ENCODE results near the gene TM9SF1.

TM9SF1 gene

DNA sequence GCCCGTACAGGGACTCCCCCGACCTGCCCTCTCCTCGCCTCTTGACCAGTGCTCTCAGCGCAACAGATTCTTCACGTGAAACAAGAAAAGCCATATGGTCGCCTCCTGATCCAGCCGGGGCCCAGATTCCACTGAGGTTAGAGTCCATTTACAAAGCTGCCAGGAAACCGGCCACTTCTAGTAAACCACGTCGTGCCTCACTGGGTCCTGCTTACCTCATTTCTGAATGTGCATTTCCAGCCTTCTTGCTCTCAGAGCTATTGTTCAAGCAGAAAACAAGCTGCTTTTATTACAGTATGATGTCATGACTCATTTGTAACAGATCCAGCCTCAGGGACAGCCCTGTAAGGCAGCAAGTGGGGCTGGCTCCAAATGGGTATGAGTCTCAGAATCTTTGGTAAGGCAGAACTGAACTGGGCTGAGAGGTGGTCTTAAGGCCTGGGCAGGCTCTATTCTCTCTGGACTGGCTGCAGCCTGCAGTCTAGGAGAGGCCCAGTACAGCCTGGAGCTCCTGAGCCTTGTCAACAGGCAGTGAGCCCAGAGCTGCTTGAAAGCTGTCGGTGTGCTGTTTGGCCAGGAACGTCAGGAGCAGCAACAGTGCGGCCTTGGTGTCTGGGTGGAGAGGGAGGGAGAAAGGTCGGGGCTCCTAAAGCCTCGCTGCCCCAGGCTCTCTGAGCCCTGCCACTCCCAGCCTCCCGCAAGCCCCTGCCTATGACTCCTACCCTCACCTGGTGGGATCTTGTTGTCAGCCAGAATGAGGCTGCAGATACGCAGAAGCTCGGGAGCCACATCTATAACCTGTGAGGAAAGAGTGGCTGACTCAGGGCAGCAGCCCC lies 15.1 kb downstream of the TM9SF1 start:
- TF ChIP-seq, protein P1, sequence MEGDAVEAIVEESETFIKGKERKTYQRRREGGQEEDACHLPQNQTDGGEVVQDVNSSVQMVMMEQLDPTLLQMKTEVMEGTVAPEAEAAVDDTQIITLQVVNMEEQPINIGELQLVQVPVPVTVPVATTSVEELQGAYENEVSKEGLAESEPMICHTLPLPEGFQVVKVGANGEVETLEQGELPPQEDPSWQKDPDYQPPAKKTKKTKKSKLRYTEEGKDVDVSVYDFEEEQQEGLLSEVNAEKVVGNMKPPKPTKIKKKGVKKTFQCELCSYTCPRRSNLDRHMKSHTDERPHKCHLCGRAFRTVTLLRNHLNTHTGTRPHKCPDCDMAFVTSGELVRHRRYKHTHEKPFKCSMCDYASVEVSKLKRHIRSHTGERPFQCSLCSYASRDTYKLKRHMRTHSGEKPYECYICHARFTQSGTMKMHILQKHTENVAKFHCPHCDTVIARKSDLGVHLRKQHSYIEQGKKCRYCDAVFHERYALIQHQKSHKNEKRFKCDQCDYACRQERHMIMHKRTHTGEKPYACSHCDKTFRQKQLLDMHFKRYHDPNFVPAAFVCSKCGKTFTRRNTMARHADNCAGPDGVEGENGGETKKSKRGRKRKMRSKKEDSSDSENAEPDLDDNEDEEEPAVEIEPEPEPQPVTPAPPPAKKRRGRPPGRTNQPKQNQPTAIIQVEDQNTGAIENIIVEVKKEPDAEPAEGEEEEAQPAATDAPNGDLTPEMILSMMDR (IDR thresholded peaks at IDR 0.05) = no peak

DNA sequence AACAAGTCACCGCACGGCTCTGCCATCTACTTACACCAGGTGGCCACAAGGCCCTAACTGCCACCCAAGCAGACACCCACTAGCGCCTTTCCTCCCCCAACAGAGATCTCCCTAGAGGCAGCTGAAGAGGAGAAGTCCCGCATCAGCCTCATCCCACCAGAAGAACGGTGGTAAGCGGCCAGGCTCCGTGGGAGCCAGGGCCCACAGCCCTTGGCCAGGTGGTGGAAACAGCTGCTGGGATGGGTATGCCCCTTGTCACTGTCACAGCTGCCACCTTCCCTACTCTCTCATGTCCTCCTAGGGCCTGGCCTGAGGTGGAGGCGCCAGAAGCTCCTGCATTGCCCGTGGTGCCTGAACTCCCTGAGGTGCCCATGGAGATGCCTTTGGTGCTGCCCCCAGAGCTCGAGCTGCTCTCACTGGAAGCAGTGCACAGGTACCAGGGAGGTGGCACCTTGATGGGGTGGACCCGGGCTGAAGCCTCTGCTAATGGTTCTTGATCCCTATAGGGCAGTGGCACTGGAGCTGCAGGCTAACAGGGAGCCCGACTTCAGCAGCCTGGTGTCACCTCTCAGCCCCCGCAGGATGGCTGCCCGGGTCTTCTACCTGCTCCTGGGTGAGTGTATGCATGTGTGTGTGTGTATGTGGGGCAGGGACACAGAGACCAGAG lies 15.8 kb downstream of the TM9SF1 start:
- TF ChIP-seq, protein P1 (IDR thresholded peaks at IDR 0.05) = no peak

DNA sequence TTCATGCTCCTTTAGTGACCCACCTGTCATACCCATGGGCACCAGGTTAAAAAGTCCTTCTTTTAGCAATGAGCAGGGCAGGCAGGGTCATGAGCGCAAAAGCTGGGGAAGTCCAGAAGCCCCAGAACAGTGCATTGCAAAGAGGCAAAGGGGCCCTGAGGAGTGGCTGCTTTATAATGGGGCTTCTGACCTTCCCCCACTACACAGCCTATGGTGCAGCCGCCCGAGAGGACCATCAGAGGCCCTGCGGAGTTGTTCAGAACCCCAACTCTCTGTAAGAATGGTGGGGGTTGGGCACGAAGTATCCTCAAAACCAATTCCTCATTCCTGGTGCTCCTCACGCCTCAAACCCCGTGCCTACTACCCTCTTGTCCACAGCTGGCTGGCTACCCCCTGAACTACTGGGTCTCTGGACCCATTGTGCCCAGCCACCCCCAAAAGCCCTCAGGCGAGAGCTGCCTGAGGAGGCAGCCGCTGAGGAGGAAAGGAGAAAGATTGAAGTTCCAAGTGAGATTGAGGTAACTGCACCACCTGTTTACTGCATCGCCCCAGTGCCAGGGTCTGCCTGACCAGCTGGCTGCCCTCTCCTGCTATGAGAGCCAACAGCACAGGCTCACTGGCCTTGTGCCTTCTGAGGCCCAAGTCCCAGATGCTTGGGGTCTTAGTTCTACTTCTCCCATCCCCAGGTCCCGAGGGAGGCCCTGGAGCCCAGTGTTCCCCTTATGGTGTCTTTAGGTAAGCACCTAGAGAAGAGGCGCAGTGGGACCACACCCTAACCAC lies 16.7 kb downstream of the TM9SF1 start:
- TF ChIP-seq, protein P1 (IDR thresholded peaks at IDR 0.05) = no peak

DNA sequence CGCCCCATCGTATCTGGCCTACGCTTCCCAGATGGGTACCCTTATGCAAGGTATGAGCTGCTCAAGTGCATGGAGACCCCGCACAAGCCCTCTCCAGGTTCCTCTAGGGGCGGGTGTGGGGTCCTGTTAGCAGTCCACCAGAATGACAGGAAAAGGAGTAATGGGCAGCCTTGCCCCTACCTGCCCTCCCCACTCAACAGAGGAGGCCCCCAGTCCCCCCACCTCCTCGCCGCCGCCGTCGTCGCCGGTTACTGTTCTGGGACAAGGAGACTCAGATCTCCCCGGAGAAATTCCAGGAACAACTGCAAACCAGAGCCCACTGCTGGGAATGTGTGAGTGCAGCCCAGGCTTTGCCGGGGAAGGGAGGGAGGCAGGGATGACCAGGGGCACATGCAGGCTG lies 17.4 kb downstream of the TM9SF1 start:
- TF ChIP-seq, protein P1 (IDR thresholded peaks at IDR 0.05) = no peak

DNA sequence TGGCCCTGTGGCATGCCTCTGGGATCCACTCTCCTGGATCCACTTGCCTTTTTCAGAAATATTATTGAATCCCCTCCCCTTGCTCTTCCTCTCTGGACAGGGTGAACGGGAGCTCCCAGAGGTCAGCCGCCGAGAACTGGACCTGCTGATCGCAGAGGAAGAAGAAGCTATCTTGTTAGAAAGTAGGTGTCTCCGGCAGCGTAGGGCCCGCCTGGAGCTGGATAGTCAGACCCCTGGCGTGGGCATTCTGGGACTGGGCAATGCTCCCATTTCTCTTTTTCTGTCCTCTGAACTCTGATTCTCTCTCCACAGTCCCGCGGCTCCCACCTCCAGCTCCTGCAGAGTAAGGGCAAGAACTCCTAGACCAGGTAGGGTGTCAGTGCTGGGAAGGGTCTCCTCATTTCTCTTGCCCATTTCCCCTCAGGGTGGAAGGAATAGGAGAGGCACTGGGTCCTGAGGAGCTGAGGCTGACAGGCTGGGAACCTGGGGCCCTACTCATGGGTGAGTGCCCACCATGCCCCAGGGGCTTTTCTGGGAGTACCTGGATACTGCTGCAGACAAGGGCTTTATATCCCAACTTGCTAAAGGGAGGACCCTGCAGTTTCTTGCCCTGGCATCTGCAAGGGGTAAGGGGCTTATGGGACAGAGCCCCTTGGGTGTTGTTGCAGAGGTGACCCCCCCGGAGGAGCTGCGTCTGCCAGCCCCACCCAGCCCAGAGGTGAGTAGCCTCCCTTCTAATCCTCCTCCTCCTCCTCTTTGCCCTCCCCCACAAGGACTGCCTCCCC lies 18.0 kb downstream of the TM9SF1 start:
- TF ChIP-seq, protein P1 (IDR thresholded peaks at IDR 0.05) = no peak

DNA sequence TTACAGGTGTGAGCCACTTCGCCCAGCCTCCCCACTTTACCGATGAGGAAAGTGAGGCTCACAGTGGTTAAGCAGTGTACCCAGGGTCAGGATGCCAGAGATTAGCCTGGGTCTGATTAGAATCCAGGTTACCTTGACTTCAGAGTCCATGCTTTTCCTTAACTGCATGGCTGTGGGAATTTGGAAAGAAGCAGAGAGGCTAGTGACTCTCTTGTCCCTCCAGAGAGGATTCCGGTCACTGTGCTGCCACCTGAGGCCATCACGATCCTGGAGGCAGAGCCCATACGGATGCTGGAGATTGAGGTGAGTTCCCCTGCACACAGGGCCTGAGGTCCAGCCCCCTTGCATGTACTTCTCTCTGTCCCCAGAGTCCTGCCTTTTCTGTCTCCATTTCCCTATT lies 18.6 kb downstream of the TM9SF1 start:
- TF ChIP-seq, protein P1 (IDR thresholded peaks at IDR 0.05) = no peak

DNA sequence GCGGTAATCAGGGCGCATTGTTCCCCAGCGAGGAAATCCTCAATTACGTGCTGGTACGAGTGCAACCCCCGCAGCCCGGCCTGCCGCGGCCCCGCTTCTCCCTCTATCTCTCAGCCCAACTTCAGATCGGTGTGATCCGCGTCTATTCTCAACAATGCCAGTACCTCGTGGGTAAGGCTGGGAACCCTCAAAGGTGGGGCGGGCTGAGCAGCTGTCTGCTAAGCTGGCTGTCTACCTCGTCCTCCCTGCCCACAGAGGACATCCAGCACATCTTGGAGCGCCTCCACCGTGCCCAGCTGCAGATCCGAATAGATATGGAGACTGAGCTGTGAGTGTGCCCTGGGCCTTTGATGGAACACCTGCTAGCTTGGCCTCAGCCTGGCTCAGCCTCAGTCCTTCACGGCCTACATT lies 22.4 kb downstream of the TM9SF1 start:
- TF ChIP-seq, protein P1 (IDR thresholded peaks at IDR 0.05) = no peak
